ENCODE results near the gene ANKH. TPM values are rescaled to one million over a fixed set of nuclear protein-coding genes. Genes with fewer than 3 reads are reported as not detected.

ANKH gene
- total and polyA plus RNA-seq, 4 donors: 9.3 to 57.1 (median 37.4) TPM

- 96% methylated on average over 11 of the region's 11 CpGs for WGBS
- no peak for DNase-seq (ENCODE audit: low spot score)
- Histone ChIP-seq H3K4me1 (ENCODE audit: control insufficient read depth in 4 of 4, insufficient read depth in 4 of 4, low read length in 3 of 4) (peaks cover 1 to 21% (median 9%) of the 10 kb centered on the region in 4 donors), H3K36me3 (ENCODE audit: control insufficient read depth in 4 of 4, insufficient read depth in 3 of 4, low read depth in 1 of 4, low read length in 3 of 4) (no peaks in the 10 kb centered on the region), H3K27me3 (ENCODE audit: control insufficient read depth in 4 of 4, insufficient read depth in 4 of 4, low read length in 3 of 4) (no peaks in the 10 kb centered on the region), H3K9me3 (ENCODE audit: control insufficient read depth in 4 of 4, low read length in 3 of 4) (no peaks in the 10 kb centered on the region), H3K9ac (ENCODE audit: low read depth in 1 of 2, low read length in 2 of 2) (no peak overlapping the region), H3K27ac (ENCODE audit: low read depth in 1 of 2, low read length in 2 of 2) (no peak overlapping the region), H3K4me3 (ENCODE audit: low read depth in 1 of 3, low read length in 3 of 3) (no peak overlapping the region)
- TF ChIP-seq ZBTB33 (IDR thresholded peaks at IDR 0.05) (no peak), MAX (IDR thresholded peaks at IDR 0.05) (no peak), NR2F2 (IDR thresholded peaks at IDR 0.05) (no peak), CTCF (IDR thresholded peaks at IDR 0.05; ENCODE audit: low read depth, low read length, missing input control) (no peak), RXRA (IDR thresholded peaks at IDR 0.05) (no peak), TAF1 (conservative IDR thresholded peaks at IDR 0.05) (no peak), RAD21 (IDR thresholded peaks at IDR 0.05) (no peak), HNF4A (conservative IDR thresholded peaks at IDR 0.05) (no peak), FOXA1 (IDR thresholded peaks at IDR 0.05) (no peak), SP1 (IDR thresholded peaks at IDR 0.05) (no peak), HNF4G (IDR thresholded peaks at IDR 0.05) (no peak)
These were observed 36.7 kb downstream of the ANKH start for GRCh38 chr5:14834584-14835550.

- Histone ChIP-seq H3K27me3 (ENCODE audit: control insufficient read depth in 4 of 4, insufficient read depth in 4 of 4, low read length in 3 of 4) (no peaks in the 10 kb centered on the region), H3K9me3 (ENCODE audit: control insufficient read depth in 4 of 4, low read length in 3 of 4) (no peaks in the 10 kb centered on the region), H3K36me3 (ENCODE audit: control insufficient read depth in 4 of 4, insufficient read depth in 3 of 4, low read depth in 1 of 4, low read length in 3 of 4) (no peaks in the 10 kb centered on the region), H3K9ac (ENCODE audit: low read depth in 1 of 2, low read length in 2 of 2) (no peak overlapping the region), H3K27ac (ENCODE audit: low read depth in 1 of 2, low read length in 2 of 2) (no peak overlapping the region), H3K4me1 (ENCODE audit: control insufficient read depth in 4 of 4, insufficient read depth in 4 of 4, low read length in 3 of 4) (peaks cover 1 to 26% (median 9%) of the 10 kb centered on the region in 4 donors), H3K4me3 (ENCODE audit: low read depth in 1 of 3, low read length in 3 of 3) (no peak overlapping the region)
- no peak for DNase-seq (ENCODE audit: low spot score)
- TF ChIP-seq REST (IDR thresholded peaks at IDR 0.05) (no peak), RAD21 (IDR thresholded peaks at IDR 0.05) (no peak)
- WGBS: 97% methylated on average over 2 of the region's 2 CpGs
These were observed 37.5 kb downstream of the ANKH start for GRCh38 chr5:14834062-14834461.
